Panc1 (cell line): ENCODE data around the gene ENOX1.

ENCODE experiments used
- CTCF ChIP-seq: fragments of 450-650 bp; IDR thresholded peaks from 2 replicates; pipeline ENCODE4 v1.5.1; 2017; ENCODE audit warnings: mild to moderate bottlenecking
- POLR2AphosphoS5 ChIP-seq: IDR thresholded peaks from 2 replicates; pipeline ENCODE4 v1.6.1; 2012; ENCODE audit warnings: mild to moderate bottlenecking, low read depth, low read length, moderate library complexity
- REST ChIP-seq, 2 experiments: IDR thresholded peaks; 2 replicates each; pipeline ENCODE4 v1.6.1; 2011 to 2012; ENCODE audit warnings: low read depth in 2 of 2, control low read depth in 1 of 2, low read length in 1 of 2, mild to moderate bottlenecking in 1 of 2, moderate library complexity in 1 of 2; ENCODE audit not compliant: insufficient read depth in 1 of 2

- TF ChIP-seq CTCF (no peak), POLR2AphosphoS5 (no peak), REST (IDR thresholded peaks at IDR 0.05; ENCODE audit: insufficient read depth in 1 of 2, low read depth in 2 of 2, low read length in 1 of 2) (no peak)
Observed at GRCh38 chr13:43694146-43694664, 92.6 kb downstream of the ENOX1 start.
